GM18858 (cell line): ENCODE results near the gene LCA5L.
"Not testable (repeated sequence)": the region's sequence is repeated elsewhere in the genome, so short reads cannot be mapped to it uniquely, and the experiment has no call there.

ENCODE experiments used
- ATAC-seq: cut with Tn5 transposase; IDR thresholded peaks from one replicate; pipeline ENCODE4 v1.9.1; 2021; ENCODE audit not compliant: unreplicated experiment

Gene LCA5L

DNA sequence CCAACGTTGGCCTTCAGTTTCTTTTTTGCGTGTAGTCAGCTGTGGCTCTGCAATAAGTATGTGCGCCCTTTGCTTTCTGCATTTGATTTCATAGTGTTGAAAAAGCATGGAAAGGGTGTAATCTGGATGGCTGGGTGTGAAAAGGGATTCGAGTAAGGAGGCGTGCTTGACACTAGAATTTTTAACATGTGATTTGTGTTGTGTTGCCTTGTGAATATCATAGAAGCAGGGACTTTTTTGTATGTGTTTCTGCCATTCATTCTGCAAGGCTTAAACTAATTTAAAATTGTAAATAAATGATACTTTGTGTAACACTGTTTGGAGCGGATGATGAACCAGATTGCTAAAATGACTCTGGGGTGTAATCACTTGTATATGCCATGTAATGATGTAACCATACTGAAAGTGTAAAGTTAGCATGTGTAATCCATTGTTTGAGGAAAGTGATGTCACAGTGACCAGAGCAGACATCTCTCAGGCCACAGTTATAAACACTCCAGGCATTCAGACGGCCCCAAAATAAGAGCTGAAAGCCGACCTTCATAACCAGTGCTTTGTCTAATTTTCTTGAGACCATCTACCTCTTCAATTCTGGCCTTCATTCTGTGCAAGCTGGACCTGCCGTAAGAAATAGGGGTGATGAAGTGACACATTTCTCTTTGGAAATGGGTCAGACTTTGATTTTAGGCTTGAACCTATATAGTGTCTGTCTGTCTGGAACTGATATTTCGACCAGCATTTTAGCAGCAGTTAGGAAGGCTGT, 6.8 kb upstream of the LCA5L start:
- ATAC-seq, result no peak

DNA sequence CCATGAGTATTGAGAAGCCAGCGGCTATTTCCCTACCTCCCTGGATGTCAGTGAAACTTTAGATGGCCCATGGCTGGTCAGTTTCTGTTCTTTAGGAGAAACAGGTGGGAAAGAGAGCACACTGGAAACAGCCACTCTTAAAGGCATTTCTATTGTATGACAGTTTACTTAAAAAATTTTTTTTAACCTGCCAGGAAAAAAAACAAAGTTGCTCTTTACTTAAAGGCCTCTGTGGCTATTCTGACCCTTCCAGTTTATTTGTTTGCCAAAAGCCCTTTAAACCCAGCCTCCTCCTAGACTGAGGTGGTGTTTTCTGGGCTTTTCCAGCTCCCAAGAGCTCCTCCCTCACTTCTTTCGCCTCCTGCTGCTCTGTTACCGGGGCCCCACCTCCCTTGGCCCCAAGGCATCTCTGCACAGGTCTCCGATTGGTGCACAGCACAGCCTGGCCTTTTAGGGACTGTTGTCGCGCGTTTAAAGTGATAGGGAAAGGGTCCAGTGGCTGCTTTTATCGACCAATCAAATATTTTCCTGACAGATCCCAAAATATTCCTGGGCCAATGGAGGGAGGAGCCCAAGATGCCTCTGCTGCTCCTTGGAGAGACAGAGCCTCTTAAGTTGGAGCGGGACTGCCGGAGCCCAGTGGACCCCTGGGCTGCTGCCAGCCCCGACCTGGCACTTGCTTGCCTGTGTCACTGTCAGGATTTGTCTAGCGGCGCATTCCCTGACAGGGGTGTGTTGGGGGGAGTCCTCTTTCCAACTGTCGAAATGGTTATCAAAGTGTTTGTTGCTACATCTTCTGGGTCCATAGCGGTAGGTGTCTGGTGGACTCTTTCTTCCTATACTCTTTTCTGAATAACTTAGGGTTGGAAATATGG, 6.0 kb upstream of the LCA5L start, which contains the start of gene SH3BGR:
SH3BGR (plus strand) TSS at position 639 of the 875 bp plus-strand sequence; CDS start at position 766, 127 bp downstream.
- ATAC-seq, result no peak

DNA sequence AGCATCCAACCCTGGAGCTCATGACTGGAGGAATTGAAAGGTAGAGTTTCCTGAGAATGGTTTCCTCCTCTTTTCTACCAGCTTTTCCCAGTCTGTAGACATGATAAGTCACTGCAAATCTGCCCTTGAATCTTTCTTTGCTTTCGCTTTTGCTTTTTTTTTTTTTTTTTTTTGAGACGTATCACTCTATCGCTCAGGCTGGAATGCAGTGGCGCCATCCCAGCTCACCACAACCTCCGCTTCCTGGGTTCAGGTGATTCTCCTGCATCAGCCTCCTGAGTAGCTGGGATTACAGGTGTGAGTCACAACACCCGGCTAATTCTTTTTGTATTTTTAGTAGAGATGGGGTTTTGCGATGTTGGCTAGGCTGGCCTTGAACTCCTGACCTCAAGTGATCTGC, 1.7 kb upstream of the LCA5L start:
- ATAC-seq, result no peak

DNA sequence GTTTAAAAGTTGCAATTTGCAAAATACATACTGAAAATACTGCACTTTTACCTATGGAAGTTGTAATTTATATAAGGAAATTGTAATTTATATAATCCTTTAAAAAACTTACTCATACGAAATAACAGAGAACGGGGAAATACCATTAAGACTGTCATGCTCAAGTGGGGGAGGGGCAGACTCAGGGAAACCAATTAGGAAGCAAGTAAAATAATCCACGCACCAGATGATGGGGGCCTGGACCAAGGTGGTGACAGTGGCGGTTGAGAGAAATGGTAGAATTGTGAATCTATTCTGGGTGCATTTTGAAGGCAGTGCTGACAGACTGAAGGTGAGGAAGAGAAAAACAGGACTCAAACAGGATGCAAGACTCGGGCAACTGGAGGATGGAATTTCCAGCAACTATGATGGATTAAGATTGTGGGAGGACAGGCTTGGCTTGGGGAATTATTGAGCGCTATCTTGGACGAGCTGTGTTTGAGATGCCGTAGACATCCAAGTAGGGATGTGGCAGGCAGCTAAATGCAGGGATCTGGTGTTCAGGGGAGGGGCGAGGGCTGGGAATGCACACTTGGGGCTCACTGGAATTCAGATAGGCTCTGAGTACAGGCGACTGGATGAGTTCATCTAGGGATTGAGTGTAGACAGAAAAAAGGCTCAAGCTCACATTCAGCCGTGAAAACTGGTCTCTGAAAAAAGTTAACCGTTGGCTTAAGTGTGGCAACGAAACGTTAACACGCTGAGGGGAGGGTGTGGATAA, 977 bp downstream of the LCA5L start:
- no peak for ATAC-seq

DNA sequence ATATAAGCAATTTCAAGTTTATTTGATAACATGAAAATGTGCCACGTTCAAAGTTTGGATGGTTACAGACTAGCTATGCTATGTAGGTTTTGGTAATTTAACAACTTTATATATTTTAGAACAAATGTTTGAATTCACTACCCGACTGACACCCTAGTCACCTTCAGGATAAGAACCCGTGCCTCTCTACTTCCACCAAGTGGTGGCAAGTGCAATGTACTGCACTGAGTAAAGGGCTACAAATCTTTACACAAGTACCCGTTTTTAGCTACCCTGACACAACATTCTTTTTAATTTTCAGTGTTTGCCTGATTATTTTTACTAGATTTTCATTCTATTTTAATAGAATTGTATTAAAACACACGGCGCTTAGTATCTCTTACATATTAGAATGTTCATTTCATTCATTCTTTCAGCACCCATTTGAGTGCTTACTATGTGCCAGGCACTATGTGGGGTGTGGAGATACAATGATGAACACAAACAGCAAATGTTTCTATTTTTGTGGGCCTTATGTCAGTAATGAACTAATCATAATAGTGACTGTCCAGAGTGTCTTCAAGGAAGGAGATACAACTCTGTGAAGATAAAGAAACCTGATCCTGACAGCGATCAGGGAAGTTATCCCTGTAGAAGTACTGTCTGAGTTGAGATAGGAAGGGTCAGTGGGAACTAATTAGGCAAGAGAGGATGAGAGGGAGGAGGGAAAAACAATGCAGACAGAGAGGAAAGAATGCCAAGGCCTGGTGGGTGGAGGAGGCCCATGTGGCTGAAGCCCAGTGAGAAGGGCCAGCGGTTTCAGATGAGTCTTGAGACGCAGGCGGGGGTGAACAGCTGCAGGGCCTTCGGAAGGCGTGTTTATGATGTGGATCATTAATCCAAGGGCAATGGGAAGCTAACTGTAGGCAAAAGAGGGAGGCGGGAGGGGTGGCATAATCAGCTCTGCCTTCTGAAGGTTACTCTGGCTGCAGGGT, 3.8 kb downstream of the LCA5L start:
- peak; percentile 40 for ATAC-seq

DNA sequence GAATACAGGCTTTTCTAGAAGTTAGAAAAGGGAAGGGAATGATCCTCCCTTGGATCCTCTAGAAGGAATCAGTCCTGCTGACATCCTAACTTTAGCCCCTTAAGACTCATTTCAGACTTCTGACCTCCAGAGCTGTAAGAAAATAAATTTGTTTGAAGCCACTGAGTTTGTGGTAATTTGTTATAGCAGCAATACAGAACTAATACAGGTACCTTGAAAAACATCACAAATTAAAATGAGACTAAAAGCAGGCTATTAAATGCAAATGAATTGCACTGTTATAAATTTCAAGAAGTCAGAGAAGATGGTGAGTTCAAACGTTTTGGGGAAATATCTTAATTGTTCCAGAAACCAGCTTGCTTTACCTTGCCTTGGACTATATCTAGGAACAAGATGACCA, 6.3 kb downstream of the LCA5L start:
- no peak for ATAC-seq

DNA sequence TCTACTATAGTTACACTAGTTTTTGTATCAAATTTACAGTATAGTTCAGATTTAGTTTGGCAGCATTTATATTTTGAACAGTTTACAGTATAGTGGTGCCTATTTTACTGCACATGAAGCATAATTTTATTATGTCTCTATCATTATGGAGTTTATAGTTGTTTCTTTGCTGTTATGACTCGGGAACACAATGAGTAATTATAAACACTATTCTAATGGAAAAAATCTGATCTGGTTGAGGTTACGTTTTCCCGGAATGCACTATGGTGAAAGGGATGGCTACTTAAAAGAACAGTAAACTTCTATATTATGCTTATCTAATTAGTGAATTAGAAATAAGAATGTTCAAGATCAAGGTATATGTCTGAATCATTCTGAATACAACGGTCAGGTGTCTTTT, 10.6 kb downstream of the LCA5L start:
- ATAC-seq, result no peak

DNA sequence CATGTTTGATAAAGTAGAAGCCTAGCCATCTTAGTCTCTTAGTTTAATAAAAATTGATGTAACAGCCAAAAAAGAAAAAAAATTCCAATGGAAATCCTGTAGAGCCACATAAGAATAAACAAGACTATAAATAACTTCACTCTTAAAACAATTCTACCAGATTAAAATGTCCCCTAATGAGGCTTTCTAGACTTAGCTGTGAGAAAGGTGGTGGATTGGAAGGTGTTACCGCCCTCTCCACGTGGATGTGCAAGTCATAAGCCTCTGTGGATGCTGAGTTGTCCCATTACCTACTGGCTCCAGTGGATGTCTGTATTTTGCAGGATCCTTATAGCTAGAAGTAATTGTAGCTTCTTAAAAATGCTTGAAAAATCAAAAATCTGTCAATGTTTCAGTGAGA, 14.6 kb downstream of the LCA5L start:
- ATAC-seq, result no peak

DNA sequence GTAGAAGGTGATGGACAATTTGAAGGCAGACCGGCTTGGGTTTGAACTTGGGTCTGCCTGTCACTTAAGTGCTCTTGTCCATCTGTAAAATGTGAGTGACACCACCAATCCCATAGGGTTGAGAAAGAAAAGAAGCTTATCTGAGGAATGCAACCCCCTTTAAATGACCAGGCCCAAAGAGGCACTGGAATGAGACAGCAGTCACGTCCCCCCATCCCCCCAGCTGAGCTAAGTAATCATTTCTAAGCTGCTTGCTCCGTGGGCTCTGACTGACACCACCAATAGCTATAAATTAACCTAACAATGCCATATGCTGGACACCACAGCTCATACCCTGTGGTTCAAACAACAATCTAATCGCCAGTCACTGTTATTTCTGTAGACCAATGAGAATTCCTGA, 15.1 kb downstream of the LCA5L start:
- ATAC-seq, result no peak

DNA sequence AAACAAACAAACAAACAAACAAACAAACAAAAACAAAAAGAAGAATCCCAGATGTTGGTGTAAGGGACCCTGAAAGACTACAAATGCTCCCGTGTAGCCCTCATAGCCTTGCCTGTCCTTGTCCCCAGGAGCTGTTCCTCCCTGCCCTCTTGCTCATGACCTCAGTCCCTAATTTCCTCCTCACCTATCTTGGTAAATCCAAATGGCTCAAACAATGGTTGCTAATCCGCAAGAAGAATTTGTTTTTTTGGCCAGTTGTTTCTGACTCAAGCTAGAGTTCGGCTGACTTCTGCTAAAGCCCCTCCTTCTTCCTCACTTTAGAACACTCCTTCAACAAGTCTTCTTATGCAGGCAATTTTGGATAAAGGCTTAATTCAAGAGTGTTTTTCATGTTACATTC, 15.6 kb downstream of the LCA5L start:
- no peak for ATAC-seq

DNA sequence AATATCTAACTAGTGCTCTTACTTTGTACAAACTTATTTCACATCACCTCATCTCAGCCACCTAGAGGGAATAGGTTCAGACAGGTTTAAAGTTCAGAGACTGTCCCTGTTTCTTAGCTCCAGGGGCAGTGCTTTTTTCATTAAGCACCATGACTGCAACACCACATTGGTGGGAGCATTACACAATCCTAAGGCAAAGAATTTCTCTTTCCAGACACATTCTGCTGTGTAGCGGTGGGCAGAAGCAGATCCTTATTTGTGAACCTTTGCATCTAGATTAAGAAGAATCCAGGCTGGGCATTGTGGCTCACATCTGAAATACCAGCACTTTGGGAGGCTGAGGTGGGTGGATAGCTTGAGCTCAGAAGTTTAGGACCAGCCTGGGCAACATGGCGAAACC, 16.1 kb downstream of the LCA5L start:
- ATAC-seq, result no peak

DNA sequence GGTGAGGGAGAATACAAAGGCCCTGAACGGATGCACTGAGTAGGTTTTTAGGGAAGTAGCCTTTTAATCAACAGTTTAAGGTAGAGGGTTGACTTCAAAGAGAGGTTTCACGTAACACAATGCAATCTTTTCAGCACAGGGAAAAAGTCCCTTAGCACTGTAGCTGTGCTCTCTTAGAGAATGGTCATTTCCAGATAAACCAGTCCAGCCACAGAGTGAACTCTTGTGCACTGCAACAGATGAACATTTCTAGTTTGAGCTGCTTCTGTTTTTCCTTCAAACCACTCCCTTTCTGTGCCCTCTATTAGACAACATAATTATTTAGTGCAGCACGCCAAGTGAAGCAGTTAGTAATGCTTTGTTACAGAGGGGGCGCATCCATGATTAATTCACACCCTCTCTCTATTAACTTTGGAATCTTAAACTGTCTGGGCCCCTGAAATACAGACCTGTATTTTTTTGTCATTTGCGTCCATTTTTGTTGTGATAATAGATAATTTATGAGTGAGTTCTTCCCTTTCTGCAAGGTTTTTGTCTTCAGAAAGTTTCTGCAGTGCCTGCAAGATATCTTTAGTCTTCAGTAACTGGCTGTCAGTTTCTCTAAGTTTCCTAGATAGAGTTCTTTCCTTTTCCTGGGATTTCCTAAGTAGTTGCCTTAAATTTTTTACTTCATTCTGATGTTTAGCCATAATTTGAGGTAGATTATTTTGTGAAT, 22.9 kb downstream of the LCA5L start:
- ATAC-seq, result no peak

DNA sequence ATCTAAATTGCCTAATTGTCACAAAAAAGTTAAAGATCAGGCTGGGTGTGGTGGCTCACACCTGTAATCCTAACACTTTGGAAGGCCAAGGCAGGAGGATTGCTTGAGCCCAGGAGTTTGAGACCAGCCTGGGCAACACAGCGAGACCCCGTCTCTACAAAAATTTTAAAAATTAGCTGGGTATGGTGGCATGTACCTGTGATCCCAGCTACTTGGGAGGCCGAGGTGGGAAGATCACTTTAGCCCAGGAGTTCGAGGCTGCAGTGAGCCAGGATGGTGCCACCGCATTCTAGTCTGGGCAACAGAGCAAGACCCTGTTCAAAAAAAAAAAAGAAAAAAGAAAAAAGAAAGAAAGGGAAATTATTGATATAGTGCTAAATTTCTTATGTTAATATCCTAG, 26.4 kb downstream of the LCA5L start:
- not testable (repeated sequence) for ATAC-seq

DNA sequence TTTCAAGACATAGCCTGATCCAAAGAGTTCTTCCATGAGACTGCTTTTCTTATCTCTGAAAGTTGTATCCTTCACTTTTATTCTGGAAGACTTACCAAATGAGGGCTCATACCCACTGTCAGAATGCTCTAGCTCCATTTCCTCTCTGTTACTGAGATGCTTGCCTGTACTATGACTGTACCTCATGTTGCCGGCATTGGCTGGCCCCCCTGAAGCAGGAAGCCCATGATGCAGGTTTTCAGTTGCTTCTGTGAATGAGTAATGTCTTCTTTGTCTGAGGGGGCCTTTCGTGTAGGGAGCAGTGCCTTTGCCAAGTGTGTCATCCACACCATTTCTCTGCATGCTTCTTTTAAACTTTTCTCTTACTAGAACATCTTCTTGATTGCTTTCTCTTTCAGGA, 39.5 kb downstream of the LCA5L start:
- no peak for ATAC-seq

DNA sequence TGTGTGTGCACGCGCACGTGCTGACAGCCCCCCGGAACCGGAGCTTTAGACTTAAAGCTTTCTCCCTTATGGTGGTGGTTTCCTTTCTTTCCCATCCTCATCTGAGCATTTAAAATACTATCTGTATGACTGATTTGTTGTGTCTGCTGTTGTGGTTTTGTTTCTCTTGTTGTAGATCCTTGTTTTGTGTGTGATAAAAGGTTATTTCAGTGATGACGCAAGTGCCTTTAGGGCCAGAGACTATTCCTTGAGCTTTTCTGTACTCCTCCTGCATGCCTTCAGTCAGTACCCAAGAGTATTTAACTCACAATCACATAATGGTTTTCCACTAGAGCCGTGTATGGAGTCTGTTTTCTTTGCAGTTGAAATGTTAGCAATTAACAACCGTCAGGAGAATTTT, 45.4 kb downstream of the LCA5L start:
- no peak for ATAC-seq

DNA sequence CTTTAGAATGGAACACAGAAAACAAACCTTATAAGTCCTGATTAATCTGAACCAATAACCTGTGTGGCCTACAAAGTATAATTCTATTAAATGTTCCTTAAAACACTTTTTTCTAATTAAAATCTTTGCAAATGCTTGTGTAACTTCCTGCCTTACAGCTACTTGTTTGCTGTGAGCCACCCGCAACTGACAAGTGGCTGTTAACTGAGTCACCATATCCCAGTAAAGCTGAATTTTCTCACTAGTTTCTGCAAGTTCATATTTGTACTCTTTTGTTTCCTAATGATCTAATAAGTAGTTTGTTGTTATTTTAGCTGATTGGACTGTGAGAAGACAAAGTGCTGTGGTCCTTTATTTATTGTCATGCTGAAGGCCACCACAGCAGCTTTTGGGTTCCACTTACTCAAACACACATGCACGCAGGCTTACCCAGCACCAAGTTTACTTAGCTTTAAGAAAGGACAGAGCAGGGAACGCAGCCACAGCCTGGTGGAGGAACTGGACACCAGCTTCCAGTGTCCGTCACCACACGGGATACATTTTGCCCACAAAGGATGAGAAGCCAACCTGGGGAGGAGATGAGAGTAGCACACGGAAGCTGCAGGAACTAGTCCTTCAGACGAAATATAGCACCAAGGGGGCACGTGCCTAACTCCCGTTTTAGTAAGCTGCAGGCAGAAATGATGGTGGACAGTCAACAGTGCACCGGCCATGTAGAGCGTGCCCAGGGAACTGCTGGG, 47.8 kb downstream of the LCA5L start:
- ATAC-seq, result no peak

DNA sequence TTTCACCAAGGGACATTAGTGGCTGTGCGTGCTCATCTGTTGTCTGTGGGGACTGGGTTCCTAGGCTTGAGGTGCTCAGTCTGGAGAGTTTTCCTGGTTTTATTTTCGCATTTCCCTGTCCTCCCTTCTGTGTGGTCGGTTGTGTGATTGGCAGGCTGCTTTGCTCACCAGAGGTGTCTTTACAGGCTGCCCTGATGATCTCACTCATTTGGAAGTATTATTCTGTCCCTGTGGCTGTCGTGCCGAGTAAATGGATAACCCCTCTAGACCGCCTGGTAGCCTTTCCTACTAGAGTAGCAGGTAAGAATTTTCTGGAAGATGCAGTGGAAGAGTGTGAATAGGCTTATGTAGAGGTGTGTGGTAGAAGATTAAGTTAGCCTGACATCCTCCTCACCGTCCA, 52.6 kb downstream of the LCA5L start:
- no peak for ATAC-seq

DNA sequence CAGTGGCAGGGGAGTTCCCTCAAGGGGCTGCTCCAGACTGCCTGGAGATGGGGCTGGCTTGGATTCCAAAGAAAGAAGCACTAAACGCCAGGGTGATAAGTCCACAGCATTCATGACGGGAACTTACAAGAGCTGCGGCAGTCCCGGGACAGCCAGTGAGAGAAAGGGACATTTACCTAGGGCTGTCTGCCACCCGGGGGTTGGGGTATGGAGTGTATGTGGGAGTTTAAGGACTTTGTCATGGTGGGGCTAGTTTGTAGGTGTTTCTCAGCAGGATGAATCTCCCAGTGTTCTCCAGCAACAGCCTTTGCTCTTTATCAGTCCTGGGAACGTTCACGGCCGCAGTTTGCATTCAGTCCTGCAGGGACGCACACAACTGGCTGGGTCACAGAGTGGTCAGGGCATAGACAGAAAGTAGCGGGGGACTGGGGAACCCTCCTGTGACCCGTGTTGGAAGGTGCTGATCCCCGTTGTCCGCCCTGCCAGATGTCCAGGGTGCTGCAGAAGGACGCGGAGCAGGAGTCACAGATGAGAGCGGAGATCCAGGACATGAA, 55.3 kb downstream of the LCA5L start:
- no peak for ATAC-seq

DNA sequence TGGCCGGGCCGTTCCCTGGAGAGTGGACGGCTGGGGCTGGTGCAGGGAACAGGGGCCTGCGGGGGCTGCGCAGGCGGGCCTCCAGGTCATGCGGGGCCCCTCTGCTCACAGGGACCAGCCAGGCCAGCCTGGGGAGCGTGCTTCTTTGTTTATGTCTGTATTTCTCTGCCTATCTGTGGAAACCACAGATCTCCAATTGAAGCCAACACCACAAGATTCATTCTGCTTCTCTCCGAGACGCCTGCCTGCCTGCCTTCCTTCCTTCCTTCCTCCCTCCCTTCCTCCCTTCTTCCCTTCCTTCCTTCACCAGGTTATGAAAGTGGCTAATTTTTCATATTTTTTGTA, 56.8 kb downstream of the LCA5L start:
- ATAC-seq, result no peak
